GM21825 (cell line): ENCODE results near the gene RPH3AL.

ENCODE experiments used
- ATAC-seq: cut with Tn5 transposase; IDR thresholded peaks from one replicate; pipeline ENCODE4 v1.9.1; 2021; ENCODE audit warnings: mild to moderate bottlenecking, moderate library complexity; ENCODE audit not compliant: unreplicated experiment

Gene RPH3AL

DNA sequence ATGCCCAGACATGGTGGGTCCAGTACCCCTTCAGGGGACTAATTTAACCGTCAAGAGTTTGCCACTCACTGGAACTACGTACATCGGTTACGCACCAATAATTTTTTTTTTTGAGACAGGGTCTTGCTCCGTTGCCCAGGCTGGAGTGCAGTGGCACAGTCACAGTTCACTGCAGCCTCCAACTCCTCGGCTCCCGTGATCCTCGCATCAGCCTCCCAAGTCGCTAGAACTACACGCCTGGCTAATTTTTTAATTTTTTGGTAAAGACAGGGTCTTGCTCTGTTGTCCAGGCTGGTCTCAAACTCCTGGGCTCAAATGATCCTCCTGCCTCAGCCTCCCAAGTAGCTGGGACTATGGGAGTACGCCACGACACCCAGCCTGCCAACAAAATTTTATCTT is 15.6 kb downstream of the RPH3AL start:
- ATAC-seq, result no peak

DNA sequence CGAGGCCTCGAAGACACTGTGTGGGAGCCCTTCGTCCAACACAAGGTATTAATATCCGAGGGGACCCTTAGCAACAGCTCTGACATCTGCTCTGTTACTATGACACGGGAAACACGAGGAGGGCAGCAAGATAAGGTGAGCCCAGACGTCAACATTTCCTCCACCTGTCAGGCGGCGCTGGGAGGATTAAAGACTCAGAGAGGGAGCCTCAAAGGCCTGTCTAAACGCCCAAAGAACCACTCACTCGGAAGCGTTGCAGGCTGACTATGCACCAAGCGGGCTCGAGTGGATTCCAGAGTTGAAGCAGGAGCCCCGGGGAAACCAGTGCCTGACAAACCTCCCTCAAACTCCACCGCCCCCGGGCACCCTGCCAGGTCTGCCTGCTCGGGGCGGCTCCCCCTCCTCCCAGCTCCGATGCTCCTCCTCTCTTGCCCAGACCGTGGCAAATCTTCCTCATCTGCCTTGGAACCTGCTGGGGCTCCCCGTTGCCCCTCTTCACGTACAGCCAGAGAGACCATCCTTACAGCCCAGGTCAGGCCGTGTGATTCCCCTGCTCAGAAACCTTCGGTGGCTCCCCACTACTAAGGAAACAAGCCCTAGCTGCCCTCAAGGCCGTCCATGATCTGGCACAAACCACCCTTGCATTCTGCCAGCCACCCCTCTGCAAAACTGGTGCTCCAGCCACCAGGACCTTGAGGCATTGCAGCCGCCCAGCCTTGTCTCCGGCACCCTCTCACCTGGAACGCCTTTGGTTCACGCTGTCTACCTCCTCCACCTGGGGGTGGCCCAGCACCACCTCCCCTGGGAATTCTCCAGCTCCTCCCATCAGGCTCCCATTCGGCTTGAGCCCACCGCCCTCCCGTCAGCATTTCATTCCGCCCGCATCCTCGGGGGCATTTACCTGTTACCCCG is 16.2 kb downstream of the RPH3AL start:
- ATAC-seq, result no peak

DNA sequence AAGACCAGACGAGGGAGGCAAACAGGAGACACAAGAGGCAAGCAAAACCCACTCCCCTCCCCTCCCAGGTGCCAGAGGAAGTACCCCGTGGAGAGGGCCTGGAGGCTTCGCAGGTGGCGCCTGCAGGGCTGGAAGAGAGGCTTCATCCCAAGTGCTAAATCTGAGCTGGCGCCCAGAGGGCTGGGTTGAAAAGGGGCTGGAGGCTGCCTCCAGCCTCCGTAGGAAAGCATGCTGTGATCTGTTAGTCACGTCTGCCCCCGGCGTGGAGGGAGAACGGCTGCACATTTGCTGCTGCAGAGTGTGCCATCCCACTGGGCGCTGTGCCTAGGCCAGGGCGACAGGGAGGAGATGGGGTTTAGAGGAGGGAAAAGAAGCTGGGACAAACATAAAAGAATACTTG is 16.9 kb downstream of the RPH3AL start:
- no peak for ATAC-seq

DNA sequence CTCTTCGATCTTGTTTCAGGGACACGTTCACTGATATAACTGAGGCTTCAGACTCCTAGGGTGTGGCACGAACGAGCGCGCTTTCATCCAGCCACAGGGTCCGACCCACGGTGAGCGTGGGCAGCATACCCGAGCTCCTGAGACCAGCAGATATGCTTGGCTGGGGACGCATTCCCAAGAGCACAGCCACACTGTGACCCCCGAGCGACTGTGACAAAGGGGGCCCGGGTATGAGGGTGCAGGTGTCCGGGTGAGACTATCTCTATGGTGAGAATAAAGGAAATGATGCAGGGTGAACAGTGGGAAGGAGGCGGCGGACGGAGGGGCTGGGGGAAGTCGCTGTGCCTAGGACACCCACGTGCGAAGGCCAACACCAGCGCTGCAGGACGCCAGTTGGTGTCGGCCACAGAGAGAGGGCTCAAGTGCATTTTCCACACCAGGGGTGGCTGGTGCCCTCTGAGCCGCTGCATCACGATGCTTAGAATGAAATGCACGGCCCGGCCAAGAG is 17.6 kb downstream of the RPH3AL start:
- no peak for ATAC-seq

DNA sequence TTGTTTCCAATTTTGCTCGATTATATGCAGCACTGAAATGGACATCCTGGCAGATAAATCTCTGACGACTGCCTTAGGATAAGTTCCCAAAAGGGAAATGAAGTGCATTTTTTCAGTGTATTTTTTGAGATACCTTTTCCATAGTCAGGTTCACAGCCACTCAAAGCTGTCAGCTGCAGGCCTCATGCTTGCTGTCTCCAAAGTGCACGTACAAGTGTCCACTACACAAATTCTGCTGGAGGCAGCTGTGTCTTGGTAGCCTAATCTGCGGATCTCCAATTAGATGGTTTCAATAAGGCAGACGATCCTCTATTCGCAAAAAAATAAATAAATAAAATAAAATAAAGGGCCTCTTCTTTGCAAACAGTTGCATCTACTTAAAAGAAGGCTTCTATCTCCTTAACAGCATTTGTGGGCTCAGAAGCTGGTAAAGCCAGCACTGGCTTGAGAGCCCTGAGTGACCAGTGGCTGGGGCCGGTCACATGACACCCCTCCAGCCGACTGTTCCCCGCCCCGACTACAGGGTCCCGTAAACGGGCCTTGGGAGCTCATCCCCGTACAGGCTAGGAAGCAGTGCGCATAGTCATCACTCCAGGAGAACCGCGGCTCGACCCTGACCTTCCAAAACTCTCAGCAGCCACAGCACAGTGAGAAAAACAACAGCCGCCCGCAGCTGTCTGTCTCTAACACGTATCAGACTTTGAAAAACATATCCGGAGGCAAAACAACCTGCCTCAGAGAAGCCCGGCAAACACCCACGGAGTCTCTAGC is 18.8 kb downstream of the RPH3AL start:
- no peak for ATAC-seq

DNA sequence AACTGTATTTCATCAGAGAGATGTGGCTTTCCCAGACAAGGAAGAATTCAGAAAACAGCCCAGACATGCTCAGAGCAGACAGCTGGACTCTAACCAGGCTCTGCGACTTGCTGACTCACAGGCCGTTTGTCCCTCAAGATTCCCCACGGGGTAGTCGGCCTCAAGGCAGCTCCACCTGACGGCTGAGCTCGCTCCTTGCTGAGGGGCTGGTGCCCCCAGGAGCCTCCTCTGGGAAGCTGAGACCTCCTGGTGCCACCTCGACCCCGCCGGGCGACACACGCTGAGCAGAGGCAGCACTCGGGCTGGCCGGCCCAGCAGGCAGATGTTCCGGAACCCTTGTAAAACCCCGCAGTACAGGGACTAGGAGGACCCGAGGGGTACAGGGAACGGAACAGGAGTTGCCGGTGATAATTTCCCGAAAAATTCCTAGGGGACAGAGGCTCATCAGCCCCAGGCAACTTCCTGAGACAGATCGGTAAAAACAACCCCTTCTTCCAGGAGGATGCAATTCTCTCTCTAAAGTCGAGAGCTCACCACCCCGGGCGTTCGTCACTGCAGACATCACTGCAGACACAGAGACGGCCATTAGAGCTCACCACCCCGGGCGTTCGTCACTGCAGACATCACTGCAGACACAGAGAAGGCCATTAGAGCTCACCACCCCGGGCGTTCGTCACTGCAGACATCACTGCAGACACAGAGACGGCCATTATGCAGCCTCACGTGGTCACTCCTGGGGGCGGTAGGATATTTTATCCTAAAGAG is 19.9 kb downstream of the RPH3AL start:
- no peak for ATAC-seq

DNA sequence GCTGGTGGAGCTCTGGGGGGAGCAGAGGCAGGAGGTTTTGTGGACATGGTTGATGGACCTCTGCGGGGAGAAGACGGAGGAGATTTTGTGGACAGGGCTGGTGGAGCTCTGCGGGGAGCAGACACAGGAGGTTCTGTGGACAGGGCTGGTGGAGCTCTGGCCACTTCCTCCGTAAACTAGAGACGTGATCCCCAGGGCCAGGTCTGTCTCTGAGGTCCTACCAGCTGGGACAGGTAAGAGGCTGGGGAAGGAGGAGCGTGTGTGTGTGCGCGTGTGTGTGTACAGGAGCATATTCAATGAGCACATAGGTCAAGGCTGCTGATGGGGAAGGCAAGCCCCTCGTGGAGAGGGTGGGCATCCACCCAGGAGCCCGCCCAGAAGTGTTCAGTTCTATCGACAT is 20.6 kb downstream of the RPH3AL start:
- ATAC-seq, result no peak

DNA sequence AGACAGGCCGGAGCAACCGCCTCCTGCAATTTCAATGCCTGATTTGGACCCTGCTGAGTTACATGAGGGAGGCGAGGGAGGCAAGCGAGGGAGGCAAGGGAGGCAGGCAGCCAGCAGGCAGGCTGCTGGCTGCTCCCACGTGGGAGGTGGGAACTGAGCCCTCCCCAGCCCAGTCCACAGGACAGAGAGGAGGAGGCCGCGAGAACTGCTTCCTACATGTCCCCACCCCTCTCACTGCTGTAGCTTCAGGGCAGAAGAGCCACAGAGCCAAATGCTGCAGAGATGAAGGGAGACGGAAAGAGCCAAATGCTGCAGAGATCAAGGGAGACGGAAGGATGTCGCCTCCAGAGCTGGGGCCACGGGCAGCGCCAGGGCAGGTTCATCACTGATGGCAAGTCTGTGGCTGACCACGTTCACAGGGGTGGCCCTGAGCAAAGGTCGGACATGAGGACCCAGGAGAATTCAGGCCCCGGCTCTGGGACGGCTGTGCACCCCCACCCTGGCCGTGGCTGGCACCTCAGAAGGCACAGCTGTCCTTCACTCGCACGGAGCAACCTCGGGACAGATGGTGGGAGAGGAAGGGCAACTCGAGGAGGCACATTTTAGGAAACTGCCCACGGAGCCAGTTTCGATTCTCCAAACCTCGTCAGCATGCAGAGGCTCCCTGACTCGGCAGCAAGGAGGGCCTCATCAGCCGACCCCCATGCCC is 21.5 kb downstream of the RPH3AL start:
- no peak for ATAC-seq

DNA sequence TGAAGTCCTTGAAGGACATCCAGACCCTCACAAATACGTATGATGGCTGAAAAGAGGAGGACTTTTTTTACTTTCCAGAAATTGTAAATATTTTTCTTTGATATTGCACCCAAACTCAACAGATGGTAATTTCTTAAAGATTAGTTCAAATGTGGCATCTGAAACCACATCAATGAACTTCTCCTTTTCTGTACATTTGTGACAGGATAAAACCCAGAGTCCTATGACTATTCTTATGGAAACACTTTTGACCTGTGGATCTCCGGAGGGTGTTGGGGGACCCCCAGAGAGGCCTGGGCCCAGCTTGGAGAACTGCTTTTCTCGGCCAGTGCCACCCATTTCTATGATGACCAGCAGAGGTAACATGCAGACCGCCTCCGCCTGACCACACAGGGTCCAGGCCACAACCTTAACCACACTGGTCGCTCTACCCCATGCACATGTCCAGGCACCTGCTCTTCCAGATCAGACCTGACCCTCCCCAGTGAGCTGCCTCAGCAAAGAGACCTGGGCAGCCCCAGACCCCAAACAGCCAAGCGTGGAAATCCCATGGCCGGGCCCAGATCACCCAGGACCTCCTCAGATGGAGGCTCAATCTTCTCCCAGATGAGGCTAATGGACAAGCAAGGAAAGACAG is 22.7 kb downstream of the RPH3AL start:
- ATAC-seq, result no peak

DNA sequence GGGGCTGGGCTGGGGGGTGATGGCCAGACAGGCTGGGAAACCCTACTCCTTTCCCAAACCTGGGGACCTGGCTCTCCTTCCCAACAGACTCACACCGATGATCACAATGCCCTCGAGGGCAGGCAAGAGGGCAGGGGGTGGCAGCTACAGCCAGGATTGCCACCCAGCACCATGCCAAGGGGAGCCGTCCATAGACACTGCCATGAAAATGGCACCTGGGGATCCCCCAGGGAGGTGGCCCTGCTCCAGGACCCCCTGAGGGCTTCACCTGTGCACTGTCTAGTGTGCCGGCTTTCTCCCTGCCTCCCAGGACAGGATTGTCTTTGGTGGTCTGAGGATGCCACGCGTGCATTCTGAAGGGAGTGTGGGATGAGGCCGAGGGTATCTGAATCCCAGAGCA is 24.6 kb downstream of the RPH3AL start:
- ATAC-seq, result no peak

DNA sequence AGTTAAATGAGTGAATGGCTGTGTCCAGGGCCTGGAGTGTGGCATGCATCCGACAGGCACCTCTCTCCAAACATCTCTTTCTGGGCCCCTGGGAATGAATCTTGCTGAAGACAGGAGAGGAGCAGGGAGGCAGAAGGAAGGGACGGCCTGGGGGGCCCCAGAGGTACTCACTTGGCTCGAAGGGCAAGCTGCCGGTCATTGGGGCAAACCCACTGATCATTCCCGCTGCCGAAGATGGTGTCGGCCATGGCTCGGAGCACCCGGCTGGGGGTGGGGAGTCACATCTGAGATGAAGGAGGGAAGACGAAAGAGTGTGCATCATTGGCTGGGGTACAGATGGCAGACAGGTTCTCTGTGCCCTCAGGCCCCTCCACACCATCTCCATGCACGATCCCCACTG is 25.3 kb downstream of the RPH3AL start:
- ATAC-seq, result no peak

DNA sequence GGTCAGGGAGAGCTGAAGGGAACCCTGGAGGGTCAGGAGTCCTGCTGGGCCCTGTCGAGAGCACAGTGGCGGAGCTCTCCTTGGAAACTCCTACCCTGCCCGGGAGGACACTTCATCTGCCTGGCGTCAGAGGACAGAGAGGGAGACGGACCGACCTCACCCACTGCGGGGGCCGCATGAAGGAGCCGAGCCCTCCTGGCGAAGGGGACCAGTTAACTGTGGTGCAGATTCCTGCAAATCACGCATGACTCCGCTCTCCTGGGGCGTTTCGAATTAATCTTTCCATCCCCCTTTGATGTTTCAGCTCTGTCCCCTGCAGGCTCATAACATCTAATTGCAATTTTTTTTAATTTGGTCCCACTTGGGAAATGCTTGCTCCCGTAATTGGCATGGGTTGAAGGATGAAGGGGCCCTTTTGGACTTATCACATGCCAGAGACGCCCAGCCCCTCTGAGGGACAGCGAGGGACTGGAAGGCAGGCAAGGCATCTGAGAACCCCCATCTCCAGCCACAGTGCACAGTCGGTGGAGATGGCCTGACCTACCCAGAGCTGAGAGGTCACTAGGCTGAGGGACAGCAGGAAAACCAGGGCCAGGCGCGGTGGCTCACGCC is 26.5 kb downstream of the RPH3AL start:
- ATAC-seq, result no peak

DNA sequence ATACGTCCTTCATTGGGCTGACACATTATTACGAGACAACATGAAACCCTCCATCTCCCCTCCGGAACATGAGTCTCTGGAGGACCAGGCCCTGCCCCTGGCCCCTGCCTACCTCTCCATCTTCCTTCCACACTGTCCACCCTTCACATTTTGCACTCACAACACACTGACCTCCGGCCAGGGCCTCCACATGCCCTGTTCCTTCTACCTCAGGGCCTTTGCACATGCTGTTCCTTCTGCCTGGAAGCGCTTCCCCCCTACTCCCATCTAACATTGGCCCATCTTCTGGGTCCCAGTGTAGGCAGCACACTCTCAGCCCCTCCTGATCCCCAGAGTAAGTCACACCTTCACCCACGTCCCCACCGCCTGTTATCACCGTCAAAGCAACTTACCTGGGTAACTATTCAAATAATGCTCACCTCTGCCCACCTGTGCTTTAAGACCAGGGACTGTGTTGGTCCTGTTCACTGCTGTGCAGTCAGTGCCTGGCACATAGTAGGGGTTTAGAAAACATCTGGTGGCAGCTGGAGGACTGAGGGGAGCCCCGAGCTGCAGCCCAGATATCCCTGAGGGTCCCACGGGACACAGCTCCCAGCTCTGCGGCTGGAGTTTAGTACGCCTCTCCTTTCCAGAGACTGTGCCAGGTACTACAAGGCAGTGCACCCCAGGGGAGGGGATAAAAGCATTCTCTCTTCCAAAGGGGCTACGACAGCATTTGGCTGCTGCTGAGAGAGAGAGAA is 27.2 kb downstream of the RPH3AL start:
- ATAC-seq, result no peak

DNA sequence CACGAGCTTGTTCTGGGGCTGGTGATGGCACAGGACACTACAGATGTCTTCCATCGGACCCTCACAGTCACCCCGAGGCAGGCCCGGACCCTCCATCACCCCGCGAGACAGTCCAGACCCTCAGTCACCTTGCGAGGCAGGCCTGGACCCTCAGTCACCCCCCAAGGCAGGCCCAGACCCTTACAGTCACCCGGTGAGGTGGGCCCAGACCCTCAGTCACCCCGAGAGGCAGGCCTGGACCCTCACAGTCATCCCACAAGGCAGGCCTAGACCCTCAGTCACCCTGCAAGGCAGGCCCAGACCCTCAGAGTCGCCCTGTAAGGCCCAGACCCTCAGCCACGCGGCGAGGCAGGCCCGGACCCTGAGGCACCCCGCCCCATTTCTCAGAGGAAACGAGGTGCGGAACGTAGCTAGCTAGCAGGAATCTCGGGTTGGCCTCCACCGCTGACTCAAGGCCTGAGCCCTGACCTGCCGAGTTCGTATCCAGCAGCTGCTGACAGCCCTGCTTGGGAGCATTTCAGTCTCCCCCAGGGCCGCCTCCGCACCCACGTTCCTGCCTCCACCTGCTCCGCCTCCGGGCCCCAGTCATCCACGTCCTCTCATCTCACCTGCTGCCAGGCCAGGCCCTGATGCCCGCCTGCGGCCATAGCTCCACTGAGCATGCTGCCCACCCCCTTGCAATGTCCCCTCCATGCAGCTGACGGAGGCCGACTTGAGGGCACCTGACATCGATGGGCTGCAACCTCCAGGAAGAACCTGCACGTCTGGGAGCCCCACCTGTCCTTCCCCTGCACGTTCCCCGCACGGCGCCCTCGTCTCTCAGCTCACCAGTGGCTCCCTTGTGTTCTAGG is 28.7 kb downstream of the RPH3AL start:
- ATAC-seq, result no peak

DNA sequence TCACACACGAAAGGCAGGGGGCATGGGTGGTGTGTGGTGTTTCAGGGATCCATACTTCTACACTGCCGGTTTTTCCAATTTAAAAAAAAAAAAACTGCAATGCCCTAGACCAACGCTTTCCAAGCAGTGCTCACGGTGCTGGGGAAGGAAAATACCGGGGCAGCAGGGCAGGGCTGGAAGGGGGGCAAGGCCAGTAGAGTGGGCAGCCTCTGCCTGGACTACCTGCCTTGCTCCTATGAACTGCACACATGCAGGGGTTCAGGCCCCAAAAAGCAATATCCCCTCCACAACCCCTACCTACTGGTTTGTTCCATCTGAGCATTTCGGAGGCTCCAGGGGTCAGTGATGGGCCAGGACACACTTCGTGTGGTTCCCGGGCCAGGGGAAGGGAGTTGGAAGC is 29.4 kb downstream of the RPH3AL start:
- ATAC-seq, result no peak

DNA sequence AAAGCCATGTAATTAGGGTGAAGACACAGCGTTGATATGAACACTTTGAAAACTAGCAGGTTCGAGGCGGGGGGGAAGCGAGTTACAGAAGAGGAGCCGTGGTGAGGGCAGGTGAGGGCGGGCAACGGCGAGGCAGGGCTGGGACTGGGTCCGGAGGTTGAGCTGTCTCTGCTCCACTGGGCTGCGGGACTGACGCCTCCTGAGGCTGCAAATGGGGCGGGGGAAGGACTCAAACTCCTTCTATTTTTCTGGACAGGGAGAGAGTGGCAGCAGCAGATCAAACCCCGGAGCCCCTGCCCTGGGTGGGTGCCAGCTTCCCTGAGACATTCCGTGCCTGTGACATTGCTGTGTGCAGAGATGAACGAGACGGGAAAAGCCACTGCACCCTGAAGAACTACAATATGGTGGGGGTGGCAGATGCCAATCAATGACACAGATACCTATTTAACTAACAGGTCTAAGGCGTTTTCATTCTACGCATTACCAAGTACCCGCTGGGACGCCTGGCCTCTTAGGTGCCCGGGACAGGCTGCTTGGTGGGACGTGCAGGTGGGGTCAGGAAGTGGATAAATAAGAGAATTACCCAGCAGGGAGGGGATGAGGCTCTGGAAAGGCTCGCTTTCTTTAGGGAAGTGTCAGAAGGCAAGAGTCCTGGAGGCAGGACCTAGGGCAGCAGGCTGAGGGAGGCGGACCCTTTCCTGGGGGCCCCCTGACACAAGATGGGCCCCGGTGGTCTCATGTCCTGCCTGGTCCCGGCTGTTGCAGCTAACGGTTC is 30.4 kb downstream of the RPH3AL start:
- ATAC-seq, result no peak

DNA sequence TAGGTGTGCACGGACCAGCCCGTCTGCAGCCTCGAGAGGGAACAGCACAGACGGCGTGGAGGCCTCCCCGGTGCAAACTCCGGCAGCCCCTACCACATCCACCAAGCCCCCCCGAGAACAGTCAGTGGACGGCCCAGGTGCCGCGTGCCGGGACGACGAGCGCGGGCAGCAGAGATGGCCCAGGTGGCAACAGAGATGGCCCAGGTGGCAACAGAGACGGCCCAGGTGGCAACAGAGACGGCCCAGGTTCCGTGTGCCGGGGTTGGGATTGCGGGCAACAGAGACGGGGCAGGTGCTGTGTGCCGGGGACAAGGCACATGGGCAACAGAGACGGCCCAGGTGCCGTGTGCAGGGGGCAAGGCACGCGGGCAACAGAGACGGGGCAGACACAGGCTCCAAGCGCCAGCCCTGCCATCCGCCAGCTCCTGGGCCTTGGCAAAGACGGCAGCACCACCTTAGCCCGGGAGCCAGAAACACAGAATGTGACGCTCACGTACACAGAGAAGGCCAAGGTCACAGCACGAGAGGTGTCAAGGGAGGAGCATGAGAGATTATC is 31.1 kb downstream of the RPH3AL start:
- no peak for ATAC-seq
